GM18868 (cell line): Measurements from ENCODE around the gene ARID1A.
"Not testable (repeated sequence)": the region's sequence is repeated elsewhere in the genome, so short reads cannot be mapped to it uniquely, and the experiment has no call there.

Experiments
- ATAC-seq: cut with Tn5 transposase; IDR thresholded peaks from one replicate; pipeline ENCODE4 v1.9.1; 2021; ENCODE audit warnings: mild to moderate bottlenecking, moderate library complexity; ENCODE audit not compliant: unreplicated experiment

ARID1A gene

DNA sequence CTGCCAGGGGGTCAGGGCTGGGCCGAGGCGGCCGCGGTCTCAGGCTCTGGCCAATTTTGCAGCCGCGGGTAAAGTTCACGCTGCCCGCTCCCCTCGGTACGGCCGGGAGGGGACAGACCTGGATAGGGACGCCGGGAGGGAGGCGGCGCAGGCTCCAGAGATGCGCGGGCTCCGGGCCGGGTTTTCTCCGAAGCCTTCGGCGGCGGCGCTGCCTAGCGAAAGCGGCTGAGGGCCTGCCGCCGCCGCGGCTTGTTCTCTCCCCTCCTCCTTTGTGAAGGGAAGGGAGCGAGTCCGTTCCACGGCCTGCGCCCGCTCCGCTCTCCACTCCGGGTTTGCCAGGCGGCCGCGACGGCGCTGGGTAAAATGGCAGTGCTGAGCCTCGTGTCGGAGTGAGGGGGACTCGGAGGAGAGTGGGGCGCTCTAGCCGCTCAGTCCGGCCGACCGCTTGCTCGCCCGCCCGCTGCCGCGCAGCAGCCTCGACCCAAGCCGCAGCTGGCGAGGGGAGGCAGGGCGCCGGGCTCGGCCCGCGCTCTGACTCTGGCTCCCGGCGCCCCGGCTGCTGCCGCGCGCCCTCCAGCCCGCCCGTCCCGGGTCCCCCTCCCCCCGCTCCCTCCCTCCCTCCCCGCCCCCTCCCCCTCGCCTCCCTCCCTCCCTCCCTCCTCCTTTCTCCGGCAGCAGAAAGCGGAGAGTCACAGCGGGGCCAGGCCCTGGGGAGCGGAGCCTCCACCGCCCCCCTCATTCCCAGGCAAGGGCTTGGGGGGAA lies at the start of gene ARID1A:
Gene ARID1A, plus strand, starts transcription at position 660 of the 763 bp plus-strand sequence. CDS start 389 bp downstream, outside the sequence.
- ATAC-seq = peak; percentile 33

DNA sequence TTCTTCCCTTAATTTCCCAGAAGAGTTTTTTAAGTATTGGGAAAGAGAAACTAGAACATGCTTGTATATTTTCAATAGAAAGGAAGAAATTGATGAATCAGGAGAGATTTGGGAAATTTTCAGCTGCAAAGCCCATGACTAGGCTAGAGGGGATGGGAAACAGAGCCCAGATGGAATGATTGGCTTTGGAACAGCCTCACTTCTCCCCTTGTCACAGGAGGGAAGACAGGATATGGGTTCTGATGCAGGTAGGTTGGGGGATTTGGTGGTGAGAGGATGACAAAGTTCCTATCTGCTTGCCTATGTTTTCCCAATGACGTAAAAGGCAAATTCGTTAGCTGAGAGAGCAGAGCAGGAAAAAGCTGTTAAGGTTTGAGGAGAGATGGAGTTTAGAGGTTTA lies 31.0 kb upstream of the ARID1A start:
- no peak for ATAC-seq

DNA sequence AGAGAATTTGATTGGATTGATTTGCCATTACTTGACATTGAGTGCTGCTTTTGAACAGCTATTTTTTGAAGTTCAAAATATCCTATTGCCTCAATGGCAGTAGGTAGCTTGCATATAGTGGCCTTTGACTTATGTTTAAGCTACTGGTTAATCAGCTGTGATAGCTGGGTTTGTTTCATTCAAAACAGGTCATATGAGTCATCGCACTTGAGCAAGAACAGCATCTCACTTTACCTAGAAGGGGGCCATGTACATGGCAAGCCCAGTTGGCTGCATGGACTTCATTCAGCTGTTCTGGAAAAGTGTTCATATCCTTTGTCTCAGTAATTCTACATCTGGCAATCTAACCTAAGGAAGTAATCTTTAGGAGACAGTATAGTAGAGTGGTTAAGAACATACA lies 29.0 kb upstream of the ARID1A start:
- no peak for ATAC-seq

DNA sequence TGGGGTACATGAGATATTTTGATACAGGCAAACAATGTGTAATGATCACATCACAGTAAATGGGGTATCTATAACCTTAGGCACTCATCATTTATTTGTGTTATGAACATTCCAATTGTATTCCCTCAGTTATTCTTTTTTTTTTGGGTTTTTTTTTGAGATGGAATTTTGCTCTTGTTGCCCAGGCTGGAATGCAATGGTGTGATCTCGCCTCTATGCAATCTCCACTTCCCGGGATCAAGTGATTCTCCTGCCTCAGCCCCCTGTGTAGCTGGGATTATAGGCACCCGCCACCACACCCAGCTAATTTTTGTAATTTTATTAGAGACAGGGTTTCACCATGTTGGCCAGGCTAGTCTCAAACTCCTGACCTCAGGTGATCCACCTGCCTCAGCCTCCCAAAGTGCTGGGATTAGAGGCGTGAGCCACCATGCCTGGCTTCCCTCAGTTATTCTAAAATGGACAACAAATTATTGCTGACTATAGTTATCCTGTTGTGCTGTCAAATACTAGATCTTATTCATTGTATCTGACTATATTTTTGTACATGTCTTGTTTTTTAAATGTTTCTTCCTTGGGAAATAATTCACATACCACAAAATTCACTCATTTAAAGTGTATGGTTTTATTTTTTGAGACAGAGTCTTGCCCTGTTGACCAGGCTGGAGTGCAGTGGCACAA lies 27.6 kb upstream of the ARID1A start:
- not testable (repeated sequence) for ATAC-seq

DNA sequence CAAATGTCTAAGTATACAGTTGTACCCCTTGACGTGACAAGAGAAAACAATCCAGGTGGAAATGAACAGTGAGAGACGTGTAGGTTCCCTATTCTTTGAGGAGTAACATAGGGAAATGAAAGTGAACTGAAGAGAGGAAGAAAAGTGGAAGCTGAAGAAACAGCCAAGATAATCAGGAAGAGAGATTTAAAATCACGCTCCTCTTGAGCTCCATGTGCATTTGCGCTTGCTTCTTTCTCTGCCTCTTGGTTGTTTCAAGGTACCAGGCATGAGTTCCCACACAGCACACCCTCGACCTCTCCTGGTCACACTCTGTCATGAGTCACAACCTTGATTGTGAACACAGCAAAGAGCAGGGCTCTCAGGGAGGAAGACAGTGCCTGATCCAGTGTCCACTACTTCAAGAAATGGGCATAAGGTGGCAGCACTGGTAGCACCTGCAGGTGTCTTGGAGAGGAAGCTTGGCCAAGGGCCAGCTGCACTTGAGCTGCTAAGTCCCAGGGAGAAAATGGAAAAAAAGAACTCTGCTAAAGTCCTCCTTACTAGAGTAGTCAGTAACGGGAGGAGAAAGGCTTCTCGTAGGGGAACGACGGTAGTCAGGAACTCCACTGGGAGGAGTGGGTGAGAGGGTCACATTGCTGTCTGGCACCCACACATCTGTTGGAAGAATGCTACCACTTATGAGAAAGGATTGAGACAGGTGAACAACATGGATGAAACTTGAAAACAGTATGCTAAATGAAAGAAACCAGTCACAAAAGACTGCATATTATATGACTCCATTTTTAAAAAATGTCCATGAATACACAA lies 18.3 kb upstream of the ARID1A start:
- ATAC-seq = peak; percentile 66

DNA sequence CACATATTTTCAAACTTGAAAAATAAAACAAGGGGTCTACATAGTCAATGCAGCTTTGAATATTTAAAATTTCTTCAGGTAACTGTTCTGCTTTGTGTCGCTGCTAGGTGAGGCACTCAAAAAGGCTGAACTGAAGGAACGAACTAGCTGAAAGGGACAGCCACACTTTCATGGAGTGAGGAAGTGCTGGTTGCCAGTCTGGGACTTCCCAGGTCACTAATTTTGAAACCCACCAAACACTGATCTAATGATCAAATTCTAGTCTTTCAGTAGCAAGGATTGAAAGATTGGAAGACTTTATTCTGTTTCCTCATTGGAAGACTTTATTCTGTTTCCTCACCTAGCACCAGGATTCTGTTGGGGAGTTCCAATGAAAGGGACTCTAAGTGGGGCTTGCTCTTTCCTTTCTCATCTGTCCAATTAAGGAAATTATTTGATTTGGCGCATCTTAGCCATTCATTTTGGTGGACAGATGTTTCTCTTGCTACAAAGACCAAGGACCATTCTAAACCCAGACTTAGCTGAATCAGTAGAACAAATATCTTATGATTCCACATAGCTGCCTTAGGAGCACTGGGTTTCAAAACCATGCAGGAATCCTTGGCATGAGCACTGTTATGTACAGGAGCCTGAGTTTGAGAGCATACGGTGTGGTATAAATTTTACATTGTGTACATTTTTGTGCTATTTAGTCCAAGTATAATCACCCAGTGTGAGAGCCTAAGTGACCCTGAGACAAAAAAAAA lies 10.9 kb upstream of the ARID1A start:
- ATAC-seq = no peak

DNA sequence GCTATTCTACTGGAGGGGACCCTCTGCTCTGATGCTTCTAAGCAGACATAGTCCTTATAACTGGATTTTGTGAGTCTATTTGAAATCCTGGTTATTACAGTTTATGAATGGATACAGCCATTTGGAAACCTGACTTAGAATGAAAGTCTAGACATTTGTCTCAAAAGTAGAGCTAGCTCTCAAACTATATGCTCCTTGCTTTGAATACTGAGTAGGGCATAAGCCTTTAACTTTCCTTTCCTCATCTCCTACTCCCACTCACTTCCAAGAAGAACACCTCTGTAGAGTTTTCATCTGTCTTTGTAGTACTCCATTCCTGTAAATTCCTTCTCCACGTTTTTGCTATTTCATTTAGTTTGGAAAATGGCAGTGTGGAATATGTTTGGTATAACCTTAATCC lies 9.0 kb upstream of the ARID1A start:
- ATAC-seq = no peak

DNA sequence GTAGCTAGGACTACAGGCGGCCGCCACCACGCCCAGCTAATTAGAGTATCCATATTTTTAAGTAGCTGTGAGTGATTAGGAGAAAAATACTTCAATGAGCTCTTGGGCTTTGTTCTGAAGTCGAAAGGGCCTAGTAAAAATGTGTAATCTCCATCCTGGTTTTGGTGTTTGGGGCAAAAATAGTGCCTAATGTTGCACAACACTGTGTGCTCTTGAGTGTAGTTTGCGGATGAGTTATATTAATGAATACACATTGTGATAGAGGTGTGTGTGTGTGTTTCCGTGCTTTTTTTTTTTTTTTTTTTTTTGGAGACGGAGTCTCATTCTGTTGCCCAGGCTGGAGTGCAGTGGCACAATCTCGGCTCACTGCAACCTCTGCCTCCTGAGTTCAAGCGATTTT lies 6.3 kb upstream of the ARID1A start:
- ATAC-seq = no peak

DNA sequence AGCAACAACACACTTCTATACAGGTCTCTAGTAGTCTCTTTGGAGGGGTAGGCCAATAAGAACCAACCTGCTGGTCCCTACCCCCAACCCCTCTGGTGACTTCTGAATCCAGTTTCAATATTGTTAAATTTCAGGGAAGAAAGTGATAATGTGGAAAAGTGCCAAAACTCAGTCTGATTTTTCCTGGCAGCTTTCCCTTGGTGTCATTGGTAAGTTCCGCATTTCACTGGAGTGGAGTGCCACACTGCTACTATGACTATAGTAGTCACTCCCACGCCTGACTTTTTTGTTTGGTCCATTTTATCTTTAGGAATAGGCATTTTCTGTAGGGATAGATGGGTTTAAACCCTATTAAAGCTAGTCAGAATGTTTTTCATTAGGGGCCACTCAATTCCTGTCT lies 5.7 kb upstream of the ARID1A start:
- ATAC-seq = no peak

DNA sequence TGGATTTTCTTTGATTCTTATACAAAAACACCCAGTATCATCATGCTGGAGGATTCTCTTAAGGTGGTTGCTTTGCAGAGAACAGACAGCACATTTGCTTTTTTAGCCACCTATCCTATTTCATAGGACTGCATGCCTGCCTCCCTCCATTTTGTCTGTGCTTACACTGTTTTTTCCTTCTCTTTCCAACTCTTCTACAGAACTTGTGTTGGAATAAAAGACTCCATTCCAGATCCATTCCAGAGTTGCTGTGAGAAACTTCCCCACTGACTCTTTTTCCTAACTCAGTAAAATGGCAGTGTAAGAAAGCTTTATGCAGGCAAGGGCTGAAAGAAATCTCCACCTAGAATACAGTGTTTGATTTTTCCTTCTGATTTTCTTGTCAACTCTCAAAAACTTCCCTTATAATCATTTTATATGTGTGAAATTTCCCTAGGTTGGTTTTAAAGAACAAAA lies 5.2 kb upstream of the ARID1A start:
- ATAC-seq = no peak

DNA sequence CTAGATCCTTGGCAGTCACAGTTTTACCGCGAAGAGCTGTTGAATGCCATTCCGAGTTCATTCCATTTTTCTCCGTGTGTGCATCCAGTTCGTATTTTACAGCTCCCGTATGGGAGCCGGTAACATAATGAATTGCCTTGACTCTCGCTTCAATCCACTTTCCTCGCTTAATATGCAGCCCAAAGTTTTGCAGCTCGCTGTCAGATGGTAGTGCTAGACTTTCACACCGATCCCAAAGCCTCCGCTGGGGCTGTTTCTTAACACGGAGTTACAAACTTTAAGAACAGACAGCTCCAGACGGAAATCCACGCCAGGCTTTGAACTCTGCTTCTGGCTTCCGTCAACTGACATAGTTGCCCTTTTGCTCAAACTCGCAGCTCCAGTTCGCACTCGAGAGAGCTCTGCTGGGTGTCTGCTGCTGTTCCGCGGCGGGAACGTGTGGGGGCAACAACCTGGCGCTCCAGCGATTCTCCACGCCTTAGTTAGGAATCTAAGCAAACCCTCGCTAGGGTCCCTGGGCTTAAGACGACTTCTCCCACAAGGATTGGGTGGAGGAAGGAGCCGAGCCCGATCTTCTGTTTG lies 3.5 kb upstream of the ARID1A start:
- peak; percentile 34 for ATAC-seq

DNA sequence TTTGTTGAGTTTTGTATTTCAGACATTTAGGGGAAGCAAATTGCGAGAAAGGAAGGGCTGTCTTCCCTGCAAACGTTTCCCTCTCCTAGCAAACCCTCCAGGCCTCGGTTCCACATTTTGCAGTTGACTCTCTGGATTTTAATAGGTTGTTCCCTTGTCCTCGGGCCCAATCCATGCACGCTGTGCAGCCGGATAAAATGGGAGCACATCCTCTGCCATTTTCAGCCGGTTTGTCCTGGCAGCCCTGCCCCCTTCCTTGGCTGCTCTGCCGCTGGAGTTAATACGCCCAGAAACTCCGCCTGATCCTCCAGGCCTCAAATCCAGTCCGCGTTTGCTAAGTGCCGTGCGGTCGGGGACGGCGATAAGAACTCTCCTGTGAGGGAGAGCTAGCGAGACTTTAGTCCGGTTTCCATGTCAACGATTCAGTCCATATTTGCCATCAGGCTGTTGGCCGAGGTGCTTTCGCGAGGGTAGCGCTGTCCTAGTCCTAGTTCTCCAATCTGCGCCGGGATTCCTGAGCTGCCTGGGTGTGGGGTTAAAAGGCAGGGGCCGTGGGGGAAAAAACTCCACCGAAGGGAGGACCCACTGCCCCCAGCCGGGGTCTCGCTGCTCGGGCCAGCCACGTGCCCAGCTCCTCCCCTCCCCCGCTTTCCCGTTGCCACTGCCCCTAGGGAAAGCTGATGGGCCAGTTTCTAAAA lies 2.9 kb upstream of the ARID1A start:
- ATAC-seq = no peak

DNA sequence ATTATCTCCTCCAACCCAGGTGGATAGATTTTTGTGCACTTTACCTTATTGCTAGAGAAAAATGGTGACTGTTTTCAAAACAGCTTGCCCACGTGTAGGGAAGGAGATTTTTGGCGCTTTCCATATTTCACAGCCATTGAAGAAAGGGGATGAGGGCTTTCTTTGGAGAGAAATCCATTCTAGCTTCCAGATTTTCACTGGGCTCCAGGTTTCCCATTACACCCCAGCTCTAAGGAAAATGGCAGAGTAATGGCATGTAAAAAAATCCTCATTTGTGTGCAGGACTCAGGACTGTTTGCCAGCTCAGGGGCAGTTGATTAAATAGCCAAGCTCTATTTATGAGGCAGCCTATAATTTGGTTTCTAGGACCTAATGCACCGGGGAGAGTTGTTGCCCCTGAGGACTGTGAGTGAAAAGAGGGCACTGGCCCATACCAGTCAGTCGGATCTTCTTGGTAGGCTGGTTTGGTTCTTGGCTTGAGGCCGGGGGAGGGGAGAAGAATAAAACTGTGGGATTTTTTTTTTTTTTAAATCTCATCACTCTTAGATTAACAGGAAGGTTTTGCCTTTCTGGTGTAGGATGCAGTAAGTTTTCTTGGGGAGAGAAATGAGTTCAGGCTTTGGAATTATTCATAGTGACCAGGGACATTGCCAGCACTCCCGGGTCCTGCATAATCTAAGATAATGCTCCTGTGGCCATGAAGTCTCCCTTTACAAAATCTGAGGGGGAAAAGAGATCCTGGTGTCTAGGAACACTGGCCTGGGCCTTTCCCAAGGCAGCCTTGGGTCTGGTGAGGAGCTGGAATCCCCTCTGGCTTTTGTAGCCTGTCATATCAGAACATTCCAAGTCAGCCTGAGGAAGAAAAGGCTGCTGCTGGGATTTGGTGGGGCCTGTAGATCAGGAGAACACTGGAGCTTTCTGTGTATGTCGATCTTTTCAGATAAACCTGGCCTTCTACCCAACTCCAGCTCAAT lies 1.9 kb upstream of the ARID1A start:
- no peak for ATAC-seq

DNA sequence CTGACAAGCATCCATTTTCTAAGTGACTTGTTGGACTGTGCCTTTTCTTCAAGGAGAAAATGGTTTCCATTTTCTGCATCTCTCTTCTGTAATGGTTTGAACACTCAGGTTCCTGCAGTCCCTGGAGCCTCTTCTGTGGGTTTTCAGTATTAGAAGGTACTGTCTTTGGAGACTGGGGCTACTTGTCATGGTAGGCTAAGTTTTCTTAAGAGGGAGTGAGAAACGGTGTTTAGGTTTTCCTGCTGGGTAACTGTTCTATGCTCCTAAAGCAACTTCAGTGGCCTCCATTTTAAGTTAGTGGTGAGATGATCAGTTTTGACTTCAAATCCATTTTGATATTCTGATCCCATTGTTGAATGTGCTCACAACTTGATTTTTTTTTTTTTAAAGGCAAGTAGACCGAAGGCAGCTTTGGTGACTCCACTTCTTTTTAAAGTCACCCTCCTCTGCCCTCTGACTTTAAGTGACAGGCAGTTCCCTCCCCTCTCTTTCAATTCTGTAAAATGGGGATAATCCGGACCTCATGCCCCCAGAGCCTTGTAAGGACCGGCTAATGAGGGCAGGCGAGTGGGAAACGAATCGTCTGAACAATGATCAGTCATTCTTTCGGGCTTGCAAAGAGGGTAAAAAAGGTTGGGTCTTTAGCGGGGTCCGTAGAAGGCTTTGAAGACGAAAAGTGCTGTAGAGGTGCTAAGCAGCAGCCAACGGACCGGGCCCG lies 1.0 kb upstream of the ARID1A start:
- ATAC-seq = no peak

DNA sequence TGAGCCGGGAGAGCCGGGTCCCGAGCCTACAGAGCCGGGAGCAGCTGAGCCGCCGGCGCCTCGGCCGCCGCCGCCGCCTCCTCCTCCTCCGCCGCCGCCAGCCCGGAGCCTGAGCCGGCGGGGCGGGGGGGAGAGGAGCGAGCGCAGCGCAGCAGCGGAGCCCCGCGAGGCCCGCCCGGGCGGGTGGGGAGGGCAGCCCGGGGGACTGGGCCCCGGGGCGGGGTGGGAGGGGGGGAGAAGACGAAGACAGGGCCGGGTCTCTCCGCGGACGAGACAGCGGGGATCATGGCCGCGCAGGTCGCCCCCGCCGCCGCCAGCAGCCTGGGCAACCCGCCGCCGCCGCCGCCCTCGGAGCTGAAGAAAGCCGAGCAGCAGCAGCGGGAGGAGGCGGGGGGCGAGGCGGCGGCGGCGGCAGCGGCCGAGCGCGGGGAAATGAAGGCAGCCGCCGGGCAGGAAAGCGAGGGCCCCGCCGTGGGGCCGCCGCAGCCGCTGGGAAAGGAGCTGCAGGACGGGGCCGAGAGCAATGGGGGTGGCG lies 371 bp downstream of the ARID1A start:
- ATAC-seq = no peak

DNA sequence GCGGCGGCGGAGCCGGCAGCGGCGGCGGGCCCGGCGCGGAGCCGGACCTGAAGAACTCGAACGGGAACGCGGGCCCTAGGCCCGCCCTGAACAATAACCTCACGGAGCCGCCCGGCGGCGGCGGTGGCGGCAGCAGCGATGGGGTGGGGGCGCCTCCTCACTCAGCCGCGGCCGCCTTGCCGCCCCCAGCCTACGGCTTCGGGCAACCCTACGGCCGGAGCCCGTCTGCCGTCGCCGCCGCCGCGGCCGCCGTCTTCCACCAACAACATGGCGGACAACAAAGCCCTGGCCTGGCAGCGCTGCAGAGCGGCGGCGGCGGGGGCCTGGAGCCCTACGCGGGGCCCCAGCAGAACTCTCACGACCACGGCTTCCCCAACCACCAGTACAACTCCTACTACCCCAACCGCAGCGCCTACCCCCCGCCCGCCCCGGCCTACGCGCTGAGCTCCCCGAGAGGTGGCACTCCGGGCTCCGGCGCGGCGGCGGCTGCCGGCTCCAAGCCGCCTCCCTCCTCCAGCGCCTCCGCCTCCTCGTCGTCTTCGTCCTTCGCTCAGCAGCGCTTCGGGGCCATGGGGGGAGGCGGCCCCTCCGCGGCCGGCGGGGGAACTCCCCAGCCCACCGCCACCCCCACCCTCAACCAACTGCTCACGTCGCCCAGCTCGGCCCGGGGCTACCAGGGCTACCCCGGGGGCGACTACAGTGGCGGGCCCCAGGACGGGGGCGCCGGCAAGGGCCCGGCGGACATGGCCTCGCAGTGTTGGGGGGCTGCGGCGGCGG lies 1.0 kb downstream of the ARID1A start:
- ATAC-seq = no peak

DNA sequence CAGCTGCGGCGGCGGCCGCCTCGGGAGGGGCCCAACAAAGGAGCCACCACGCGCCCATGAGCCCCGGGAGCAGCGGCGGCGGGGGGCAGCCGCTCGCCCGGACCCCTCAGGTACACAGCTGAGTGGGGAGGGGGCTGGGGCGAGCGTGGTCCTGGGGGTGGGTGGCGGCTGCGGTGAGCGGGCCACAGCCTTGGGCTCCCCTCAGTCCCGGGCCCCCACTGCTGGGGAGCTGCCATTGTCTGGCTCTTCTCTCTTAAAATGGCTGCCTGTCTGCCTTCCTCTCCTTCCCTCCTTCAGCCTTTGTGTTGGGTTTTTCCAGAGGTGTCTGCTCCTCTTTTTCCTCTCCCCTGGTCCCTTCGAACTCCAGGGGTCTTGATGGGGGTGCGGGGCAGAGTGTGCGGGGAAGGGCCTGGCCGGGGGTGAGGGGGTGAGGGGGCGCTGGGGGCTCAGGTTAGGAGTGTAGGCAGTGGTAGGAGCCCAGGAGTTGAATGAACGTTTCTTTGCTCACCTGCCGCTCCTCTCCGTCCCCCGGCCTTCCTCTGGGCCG lies 1.7 kb downstream of the ARID1A start:
- no peak for ATAC-seq
